Body of pancreas (tissue), 4 donors: ENCODE data around the gene TECR.

Experiments
- POLR2A ChIP-seq, 3 donors: fragments of 450-650 bp; IDR thresholded peaks; one replicate each; pipeline ENCODE4 v1.6.1; 2016; ENCODE audit warnings: antibody characterized with exemption in 3 of 3, mild to moderate bottlenecking in 2 of 3
- TF ChIP-seq, protein P1 (sequence below), 7 experiments: fragments of 450-650 bp in 4 of 7; fragments of 200-600 bp in 3 of 7; sonication (generic) in 3 of 7; IDR thresholded peaks; one replicate each; pipeline ENCODE4 v1.5.1; 2016 to 2019; ENCODE audit warnings: antibody characterized with exemption in 7 of 7

DNA sequence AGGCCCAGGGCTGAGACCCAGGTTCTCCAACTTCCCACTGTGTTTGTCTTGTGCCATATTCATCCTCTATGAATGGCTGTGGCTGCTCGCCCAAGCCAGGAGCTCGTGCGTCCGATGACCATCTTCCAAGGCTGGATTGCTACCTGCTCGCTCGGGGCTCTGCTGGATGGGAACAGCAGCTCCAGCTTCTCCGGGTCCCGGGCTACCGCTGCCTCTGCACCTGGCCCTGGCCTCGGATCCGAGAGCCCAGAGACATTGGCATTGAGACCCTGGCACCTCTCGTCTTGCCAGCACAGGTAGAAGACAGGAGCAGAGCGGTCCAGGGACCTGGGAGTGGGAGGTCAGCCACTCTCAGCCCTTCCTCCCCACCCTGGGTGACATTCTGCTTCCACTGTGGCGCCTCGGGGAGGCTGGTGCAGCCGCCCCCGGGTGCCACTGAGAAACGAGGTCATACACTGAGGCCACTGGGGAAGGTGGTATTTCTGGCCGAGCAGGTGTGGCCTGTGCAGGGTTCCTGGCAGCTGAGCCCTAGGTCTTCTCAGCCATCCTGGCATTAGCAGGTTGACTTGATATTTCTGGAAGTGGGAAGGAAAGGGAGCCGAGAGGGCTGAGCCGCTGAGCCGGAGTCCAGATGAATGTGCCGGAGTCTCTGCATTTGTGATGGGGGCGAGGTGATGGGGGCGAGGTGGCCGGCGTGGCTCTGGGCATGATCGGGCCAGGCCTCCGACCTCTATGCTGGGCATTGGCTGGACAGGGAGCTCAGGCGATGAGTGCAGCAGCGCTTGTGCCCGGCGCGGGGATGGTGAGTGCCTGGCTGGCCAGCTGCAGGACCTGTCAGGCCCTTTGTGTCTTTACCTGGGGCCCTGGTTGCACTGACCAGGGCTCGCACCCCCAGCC is 23.9 kb downstream of the TECR start:
- TF ChIP-seq, protein P1, sequence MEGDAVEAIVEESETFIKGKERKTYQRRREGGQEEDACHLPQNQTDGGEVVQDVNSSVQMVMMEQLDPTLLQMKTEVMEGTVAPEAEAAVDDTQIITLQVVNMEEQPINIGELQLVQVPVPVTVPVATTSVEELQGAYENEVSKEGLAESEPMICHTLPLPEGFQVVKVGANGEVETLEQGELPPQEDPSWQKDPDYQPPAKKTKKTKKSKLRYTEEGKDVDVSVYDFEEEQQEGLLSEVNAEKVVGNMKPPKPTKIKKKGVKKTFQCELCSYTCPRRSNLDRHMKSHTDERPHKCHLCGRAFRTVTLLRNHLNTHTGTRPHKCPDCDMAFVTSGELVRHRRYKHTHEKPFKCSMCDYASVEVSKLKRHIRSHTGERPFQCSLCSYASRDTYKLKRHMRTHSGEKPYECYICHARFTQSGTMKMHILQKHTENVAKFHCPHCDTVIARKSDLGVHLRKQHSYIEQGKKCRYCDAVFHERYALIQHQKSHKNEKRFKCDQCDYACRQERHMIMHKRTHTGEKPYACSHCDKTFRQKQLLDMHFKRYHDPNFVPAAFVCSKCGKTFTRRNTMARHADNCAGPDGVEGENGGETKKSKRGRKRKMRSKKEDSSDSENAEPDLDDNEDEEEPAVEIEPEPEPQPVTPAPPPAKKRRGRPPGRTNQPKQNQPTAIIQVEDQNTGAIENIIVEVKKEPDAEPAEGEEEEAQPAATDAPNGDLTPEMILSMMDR (IDR thresholded peaks at IDR 0.05): no peak
- TF ChIP-seq POLR2A (IDR thresholded peaks at IDR 0.05): no peak
